Measurements from ENCODE around the gene ADGRB3. TPM values are rescaled to one million over a fixed set of nuclear protein-coding genes. Genes with fewer than 3 reads are reported as not detected.
"Not testable (repeated sequence)": the region's sequence is repeated elsewhere in the genome, so short reads cannot be mapped to it uniquely, and the experiment has no call there.

Gene ADGRB3
- total RNA-seq, 1 experiment from 2014 or later = 3.6 TPM

DNA sequence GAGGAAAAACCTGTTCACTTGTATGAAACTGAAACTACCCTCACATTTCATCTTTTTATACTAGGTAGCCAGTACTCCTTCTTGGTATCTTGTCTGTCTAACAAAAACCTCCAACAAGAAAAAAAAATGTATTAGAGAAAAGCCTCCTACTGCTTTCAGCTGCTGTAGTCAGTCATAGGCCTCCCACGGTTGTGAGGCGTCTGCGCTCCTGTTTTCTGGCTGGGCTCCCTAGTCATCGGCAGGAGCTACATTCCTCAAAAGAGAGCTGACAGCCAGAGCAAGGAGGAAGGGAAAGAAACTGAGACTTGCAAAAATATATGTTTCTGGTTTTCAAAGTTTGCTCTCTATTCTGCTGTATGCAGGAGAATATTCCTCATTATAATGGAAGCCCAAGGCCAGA is 644.7 kb downstream of the ADGRB3 start:
- in situ Hi-C loops (cut with HindIII; ENCODE audit: low pct_unique_long_range_greater_than_20kb, low sequenced_read_pairs) = no loop called here
- no peak for DNase-seq (ENCODE audit: low read depth, low spot score)

DNA sequence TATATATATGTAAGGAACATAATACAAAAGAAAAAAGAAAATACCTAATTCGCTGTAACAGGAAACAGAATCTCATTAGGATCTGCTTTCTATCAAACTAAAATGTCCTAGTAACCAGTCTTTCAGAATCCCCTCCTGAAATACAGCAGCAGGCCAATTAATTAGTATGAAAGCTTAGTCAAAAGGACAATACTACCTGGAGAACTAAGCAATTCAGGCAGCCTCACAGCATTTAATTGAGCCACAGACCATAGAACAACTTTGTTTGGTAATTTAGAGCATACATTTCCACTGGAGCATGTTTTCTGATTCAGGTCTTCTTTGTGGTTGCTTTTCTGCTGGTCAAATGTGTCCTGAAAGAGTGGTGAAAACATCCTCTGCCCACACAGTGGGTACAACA is 645.8 kb downstream of the ADGRB3 start:
- in situ Hi-C loops (cut with HindIII; ENCODE audit: low pct_unique_long_range_greater_than_20kb, low sequenced_read_pairs) = no loop called here
- no peak for DNase-seq (ENCODE audit: low read depth, low spot score)

DNA sequence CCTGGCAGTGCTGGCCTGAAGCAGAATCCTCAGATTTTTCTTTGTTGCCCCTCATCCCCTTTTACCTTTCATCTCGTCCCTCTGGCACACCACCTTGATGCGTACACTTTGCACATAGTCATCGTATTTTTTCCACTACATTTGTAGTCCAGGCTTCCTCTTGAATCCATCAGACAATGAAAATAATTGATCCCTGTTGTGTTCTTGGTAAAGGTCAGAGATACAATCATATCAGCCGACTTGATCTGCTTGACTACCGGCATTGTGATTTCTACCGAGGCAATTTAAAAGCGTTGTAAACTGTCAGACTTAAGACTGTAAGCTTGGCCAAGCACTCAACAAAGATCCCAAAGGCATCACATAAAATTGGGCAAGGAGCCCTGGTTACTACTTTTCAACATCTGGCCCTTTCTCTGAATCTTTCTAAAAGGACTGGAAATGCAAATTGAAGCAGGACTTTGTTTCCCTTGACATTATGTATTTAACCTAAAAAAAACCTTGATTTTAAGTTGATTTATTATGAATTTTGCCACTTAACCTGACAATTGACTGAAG is 649.2 kb downstream of the ADGRB3 start:
- DNase-seq (ENCODE audit: low read depth, low spot score) = no peak
- in situ Hi-C loops (cut with HindIII; ENCODE audit: low pct_unique_long_range_greater_than_20kb, low sequenced_read_pairs) = no loop called here

DNA sequence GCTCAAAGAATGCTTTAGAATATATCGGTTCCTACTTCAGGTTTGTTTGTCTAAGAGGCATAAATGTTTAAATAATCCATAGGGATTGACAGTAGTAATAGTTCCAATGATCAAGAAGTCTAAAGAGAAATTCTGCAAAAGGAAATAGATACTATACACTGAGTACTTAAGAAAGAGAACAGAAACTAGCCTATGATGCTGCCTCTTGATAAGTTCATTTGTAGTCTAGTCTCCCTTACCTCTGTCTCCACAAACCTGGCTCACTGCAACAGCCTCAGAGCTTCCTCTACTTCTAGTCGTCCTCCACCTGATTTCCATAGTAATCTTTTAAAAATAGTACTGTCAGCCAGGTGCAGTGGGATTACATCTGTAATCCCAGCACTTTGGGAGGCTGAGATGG is 650.0 kb downstream of the ADGRB3 start:
- in situ Hi-C loops (cut with HindIII; ENCODE audit: low pct_unique_long_range_greater_than_20kb, low sequenced_read_pairs) = no loop called here

DNA sequence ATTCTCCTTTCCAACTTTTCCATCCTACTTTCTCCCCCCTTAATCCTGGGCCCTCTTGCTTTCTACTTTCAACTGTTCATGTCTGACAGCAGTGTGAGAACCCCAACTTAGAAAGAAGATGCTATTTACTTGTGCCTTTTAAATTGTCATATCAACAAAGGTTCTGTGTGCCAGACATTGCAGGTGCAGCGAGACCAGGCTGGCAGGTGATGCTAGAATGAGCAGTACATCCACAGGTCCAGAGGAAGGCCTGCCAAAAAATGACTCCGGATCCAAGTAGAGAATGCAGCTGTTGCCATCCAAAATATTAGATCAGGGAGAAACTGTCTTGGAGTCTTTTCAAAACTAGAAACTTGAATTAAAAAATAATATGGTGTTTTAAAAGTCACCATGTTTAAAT is 651.2 kb downstream of the ADGRB3 start:
- in situ Hi-C loops (cut with HindIII; ENCODE audit: low pct_unique_long_range_greater_than_20kb, low sequenced_read_pairs) = no loop called here
- no peak for DNase-seq (ENCODE audit: low read depth, low spot score)

More for the DNA sequence above, 650.0 kb downstream of the ADGRB3 start:
- DNase-seq (ENCODE audit: low read depth, low spot score) = no peak

DNA sequence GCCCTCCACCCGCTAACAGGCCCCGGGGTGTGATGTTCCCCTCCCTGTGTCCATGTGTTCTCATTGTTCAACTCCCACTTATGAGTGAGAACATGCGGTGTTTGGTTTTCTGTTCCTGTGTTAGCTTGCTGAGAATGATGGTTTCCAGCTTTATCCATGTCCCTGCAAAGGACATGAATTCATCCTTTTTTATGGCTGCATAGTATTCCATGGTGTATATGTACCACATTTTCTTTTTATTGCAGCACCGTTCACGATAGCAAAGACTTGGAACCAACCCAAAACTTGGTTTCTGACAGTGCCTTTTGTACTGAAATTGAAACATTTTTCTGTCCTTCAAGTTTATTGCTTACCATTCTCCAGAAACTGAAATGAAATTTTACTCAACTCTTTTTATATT is 653.1 kb downstream of the ADGRB3 start:
- DNase-seq (ENCODE audit: low read depth, low spot score); in situ Hi-C loops (cut with HindIII; ENCODE audit: low pct_unique_long_range_greater_than_20kb, low sequenced_read_pairs): not testable (repeated sequence)

DNA sequence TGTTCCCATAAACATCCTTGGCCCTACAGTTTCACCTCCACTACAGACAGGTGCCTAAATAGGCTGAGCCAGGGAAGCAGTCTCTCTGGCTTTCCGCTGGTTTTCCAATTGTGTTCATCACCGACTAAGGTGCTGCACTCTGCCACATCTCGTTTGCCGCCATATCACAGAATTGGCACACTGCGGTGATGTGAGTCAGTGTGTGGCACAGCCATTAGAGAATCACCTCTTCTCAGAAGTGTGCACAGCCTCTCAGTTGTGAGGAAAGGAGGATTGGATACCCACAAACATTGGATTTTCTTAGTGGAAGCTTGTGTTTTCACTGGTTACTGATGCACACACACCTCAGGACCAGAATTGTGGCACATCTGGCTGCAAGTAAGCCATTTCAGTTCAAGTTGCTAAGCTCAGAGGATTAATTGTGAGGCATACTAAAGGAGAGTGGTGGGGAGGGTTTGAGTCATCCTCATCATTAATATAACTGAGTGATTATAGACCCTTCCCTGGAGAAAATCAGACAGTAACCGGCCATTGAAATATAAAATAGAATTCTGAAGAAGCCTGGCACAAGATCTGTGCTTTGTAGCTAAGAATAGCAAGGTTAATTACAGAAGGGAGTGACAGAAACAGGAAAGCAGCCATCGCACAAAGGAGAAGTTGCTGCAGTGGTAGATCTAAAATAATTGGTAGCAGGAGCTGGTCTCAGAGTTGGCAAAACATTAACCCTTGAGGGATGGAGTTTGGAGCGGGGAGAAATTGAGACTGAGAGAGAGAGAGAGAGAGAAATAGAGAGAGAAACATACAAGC is 654.8 kb downstream of the ADGRB3 start:
- DNase-seq (ENCODE audit: low read depth, low spot score) = no peak
- in situ Hi-C loops (cut with HindIII; ENCODE audit: low pct_unique_long_range_greater_than_20kb, low sequenced_read_pairs) = no loop called here

DNA sequence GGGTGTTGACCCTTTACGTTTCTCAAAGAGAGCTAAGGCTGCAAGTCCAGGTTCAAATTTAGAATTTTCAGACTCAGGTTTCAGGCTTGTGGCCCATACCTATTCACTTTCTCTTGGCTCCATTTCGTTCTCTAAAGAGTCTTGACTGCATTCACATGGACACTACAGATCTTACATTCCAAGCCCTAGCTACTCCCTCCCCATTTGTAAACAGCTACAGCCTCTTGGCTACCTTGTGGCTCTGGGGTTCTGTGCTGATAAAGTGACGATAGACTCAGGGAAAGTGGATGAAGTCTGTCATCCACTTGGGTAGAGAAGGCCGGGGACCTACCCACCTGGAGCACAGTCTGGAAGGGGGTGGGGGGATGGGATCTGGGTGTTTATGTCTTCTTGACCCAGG is 658.4 kb downstream of the ADGRB3 start:
- in situ Hi-C loops (cut with HindIII; ENCODE audit: low pct_unique_long_range_greater_than_20kb, low sequenced_read_pairs) = no loop called here
- DNase-seq (ENCODE audit: low read depth, low spot score) = no peak

DNA sequence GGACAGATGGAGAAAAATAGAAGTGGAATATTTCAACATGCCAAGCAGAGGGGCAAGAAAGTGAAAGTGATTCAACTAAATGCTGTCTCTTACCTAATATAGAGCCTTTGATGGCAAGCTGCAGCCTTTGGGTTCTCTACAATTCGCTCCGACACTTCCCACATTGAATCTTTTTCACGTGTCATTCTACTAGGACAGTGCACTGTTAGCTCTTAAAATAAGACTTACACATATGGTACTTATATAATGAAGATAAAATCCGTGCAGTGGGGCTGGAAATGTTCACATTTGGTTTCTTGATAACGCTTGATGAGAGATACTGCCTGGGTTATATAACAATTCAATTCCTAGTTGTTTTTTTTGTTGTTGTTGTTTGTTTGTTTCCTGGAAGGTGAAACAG is 659.3 kb downstream of the ADGRB3 start:
- no peak for DNase-seq (ENCODE audit: low read depth, low spot score)
- in situ Hi-C loops (cut with HindIII; ENCODE audit: low pct_unique_long_range_greater_than_20kb, low sequenced_read_pairs) = no loop called here

DNA sequence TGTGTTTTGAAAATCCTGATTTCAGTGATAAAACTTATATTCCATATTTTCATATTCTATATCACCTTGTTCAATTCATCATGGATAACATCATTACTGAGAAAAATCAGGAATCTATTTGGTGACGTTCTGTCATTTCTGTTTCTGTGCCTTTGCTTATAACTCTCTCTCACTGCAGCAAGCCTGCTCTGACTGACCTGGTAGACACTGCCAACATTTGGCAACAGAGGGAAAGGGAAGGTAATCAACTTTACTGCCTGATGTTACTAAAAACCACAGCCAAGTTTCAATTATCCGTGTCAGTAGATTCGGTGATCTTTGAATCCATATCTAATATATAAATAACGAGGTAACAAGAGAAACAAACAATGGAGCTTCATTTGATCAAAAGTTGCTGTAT is 659.8 kb downstream of the ADGRB3 start:
- no peak for DNase-seq (ENCODE audit: low read depth, low spot score)
- in situ Hi-C loops (cut with HindIII; ENCODE audit: low pct_unique_long_range_greater_than_20kb, low sequenced_read_pairs) = no loop called here

DNA sequence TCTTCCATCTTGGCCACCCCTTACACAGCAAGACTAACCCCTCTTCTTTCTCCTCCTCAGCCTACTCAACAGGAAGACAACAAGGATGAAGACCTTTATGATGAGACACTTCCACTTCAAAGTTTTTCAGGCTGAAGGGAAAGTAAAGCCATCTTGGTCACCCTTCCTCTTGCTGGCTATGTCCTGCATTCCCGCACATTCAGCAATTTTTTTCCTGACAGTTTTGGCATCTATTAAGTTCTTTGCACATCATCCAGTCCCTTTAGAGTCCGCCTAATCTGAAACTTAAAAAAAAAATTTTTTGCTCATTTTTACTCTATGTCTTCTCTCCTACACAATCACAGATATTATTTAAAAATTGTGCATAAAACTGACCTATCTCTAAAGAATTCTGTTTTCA is 668.3 kb downstream of the ADGRB3 start:
- no peak for DNase-seq (ENCODE audit: low read depth, low spot score)
- in situ Hi-C loops (cut with HindIII; ENCODE audit: low pct_unique_long_range_greater_than_20kb, low sequenced_read_pairs) = no loop called here

DNA sequence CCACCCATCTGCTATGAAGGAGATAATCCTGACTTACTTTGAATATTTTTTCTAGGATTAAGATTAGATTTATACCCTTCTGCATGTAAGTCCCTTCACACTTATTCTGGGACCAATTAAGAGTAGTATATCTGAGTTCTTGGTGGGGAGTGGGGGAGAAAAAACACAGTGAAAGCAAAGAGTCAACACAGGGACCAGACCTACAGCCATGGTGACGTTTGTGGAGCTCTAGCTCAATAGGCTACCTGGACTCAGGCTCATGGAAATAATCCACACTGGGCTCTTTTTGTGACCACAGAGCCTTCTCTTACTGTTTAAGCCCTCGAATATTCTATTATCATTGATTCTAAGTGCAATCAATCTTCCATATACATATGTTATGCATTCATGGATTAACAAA is 670.4 kb downstream of the ADGRB3 start:
- in situ Hi-C loops (cut with HindIII; ENCODE audit: low pct_unique_long_range_greater_than_20kb, low sequenced_read_pairs) = no loop called here
- no peak for DNase-seq (ENCODE audit: low read depth, low spot score)

DNA sequence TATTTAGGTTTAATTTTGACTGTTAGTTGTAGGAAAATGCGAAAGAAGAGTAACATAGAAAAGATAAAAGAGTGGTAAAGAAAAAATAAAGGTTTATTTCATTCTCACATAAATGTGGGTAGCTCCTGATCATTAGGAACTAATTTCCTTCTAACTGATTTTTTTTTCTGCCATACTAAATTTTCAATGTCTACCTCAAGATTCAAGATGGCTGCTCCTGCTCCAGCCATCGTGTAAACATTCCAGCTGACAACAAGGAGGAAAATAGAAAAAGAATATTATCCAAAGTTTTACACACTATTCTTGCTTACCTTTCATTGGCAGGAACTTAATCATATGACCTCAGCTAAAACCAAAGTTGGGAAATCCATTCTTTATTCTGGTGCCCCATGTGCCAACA is 673.5 kb downstream of the ADGRB3 start:
- DNase-seq (ENCODE audit: low read depth, low spot score) = no peak
- in situ Hi-C loops (cut with HindIII; ENCODE audit: low pct_unique_long_range_greater_than_20kb, low sequenced_read_pairs) = no loop called here

DNA sequence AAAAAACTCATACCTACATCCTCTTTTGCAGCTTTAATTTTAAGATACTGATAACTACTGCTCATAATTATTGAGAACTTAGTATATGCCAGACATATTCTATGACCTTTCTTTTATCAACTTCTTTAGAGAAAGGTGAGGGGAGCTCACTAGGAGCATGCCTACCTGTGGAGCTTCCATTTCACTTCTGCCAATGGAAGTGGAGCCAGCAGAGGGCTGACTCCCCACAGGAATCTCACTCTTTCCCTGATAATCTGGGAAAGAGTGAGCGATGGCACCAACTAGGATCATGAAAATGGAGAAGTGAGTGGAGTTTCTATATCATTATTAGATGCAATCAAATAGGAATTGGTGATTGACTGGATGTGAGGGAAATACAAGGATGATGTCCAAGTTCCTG is 676.8 kb downstream of the ADGRB3 start:
- DNase-seq (ENCODE audit: low read depth, low spot score) = peak; percentile 29
- in situ Hi-C loops (cut with HindIII; ENCODE audit: low pct_unique_long_range_greater_than_20kb, low sequenced_read_pairs) = no loop called here

DNA sequence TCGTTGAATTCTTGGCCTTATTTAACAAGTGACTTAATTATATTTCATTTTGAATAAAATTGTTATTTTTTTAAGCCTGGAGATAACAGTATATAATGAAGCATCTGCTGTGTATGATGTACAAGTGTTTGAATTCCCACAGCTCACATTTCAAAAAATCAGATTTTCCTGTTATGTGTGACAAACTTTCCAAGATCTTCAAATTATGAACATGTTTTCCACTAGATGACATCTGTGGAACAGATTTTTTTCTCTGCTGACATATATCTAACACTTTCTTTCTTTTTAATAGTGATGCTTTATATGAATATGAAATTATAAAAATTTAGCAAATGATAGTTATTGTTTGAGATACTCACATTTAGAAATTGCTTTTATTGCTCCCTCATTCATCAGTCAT is 678.9 kb downstream of the ADGRB3 start:
- in situ Hi-C loops (cut with HindIII; ENCODE audit: low pct_unique_long_range_greater_than_20kb, low sequenced_read_pairs) = no loop called here
- DNase-seq (ENCODE audit: low read depth, low spot score) = no peak

DNA sequence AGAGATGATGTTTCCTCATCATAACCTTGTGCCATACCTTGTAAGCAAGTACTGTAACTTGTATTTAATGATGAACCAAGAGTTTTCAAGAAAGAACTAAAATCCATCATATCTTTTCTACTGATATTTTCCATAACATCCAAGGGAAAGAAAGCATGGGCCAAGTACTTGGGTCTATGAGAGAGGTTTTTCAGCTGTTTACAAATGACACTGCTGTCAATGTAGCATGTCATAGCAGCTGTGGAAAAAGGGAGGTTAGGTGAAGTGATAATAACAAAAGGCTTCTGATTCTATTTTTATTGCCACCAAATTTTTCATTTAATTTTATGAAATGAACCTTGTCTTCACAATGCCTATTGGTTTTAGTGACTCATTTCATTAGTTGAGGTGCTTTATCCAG is 679.4 kb downstream of the ADGRB3 start:
- in situ Hi-C loops (cut with HindIII; ENCODE audit: low pct_unique_long_range_greater_than_20kb, low sequenced_read_pairs) = no loop called here
- DNase-seq (ENCODE audit: low read depth, low spot score) = no peak

DNA sequence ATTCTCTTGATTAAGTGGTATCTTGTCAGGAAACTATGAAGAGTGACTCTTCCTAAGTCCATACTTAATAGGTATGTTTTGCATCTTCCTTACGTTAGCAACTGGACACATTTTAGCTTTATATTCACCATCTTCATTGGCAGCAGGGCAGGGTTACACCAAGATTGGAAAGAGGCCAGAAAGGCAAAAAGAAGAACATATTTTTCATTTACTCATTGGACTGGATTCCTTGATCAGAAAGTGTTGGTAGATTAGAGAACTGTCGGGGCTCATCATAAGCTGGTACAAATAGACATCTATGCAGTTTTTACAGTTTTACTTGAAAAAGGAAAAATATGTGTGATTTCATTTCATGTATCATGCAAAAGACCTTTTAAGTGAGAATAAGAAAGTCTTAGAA is 696.8 kb downstream of the ADGRB3 start:
- in situ Hi-C loops (cut with HindIII; ENCODE audit: low pct_unique_long_range_greater_than_20kb, low sequenced_read_pairs) = no loop called here
- no peak for DNase-seq (ENCODE audit: low read depth, low spot score)

DNA sequence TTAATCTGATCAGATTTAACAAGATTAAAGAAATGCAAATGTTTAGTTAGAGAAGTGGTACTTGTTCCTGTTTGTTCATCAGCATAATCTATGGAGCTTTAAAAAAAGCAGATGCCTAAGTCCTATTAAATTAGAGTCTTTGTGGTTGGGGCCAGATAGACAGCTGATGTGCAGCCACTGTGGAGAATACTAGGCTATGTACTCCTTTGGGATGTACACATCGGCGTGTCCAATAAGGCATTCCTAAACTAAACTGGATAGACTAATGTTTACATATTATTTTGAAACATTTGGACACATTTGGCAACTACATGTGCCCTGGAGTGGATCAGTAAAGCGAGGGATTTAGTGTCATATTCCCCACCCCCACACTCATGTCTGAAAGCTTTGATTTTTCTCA is 702.2 kb downstream of the ADGRB3 start:
- peak; percentile 27 for DNase-seq (ENCODE audit: low read depth, low spot score)
- in situ Hi-C loops (cut with HindIII; ENCODE audit: low pct_unique_long_range_greater_than_20kb, low sequenced_read_pairs) = no loop called here

DNA sequence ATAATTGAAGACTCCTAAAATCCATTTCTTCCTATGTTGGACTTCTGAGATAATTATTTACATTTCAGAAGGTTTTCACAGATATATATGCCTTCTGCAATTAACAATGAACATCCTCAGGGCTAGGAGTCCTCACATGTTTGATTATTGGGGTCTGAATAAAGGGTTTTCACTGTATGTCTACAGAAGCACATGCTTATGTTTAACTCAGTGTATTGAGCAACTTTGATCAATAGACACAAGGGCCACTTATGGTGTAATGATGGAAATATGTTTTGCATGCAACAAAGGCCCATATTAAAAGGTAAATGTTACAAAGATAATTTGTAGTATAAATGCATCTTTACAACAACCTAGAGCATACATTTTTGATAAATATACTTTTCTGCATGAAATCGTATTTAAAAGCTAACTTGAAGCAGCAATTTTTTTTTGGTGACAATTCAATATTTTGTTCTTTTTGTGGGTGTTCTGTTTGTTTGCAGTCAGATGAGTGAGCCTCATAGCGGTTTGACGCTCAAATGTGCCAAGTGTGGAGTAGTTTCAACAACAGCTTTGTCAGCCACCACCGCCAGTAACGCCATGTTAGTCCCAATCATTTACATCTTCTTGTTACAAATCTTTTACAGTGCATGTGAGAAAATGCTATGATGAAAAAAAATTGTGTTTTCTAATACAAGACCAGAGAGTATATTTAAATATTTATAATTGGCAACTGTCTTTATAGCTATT is 703.5 kb downstream of the ADGRB3 start:
- in situ Hi-C loops (cut with HindIII; ENCODE audit: low pct_unique_long_range_greater_than_20kb, low sequenced_read_pairs) = no loop called here
- peak; percentile 92 for DNase-seq (ENCODE audit: low read depth, low spot score)

All from SK-MEL-5 (cell line).